CD4-positive, alpha-beta T cell (primary cell): ENCODE results near the gene RRP8. TPM values are rescaled to one million over a fixed set of nuclear protein-coding genes. Genes with fewer than 3 reads are reported as not detected.

ENCODE experiments used
- ATAC-seq: fragments of 200-7000 bp; cut with Tn5 transposase; one replicate; pipeline ENCODE4 v1.10.0; 2022; ENCODE audit warnings: mild to moderate bottlenecking; ENCODE audit not compliant: poor library complexity
- CTCF ChIA-PET: fragments of 350-600 bp; sonication (Branson Sonifier 250); formaldehyde crosslinking; loops from one replicate; lab custom pipeline; 2021; ENCODE audit warnings: antibody characterized with exemption, inconsistent platforms; lab: Charles Lee
- POLR2A ChIA-PET: fragments of 350-600 bp; sonication (Branson Sonifier 250); formaldehyde crosslinking; loops from one replicate; lab custom pipeline; 2021; ENCODE audit warnings: antibody characterized with exemption, inconsistent platforms; lab: Charles Lee
- DNase-seq, 14 experiments: peaks; one replicate each; pipeline ENCODE4 v3.0.0-alpha.2; 2013 to 2020; ENCODE audit warnings: mixed read lengths in 2 of 14
- H3K27ac ChIP-seq, 2 donors: one replicate each; pipeline versions ENCODE4 v1.5.1 to v1.7.0; 2013; ENCODE audit warnings: low read length in 2 of 2, low read depth in 1 of 2, mild to moderate bottlenecking in 1 of 2
- H3K27me3 ChIP-seq, 2 experiments: 1 replicate in 1 of 2; 2 replicates in 1 of 2; pipeline versions ENCODE4 v1.6.1 to v1.7.0; 2013; ENCODE audit warnings: low read length in 2 of 2, control low read depth in 1 of 2, mild to moderate bottlenecking in 1 of 2, moderate library complexity in 1 of 2; ENCODE audit not compliant: insufficient read depth in 2 of 2, control insufficient read depth in 1 of 2
- H3K36me3 ChIP-seq: one replicate; pipeline ENCODE4 v1.6.1; 2013; ENCODE audit warnings: low read length, control low read depth; ENCODE audit not compliant: insufficient read depth
- H3K4me1 ChIP-seq: one replicate; pipeline ENCODE4 v1.6.1; 2013; ENCODE audit warnings: low read length, control low read depth; ENCODE audit not compliant: insufficient read depth
- H3K4me3 ChIP-seq: one replicate; pipeline ENCODE4 v1.5.1; 2013; ENCODE audit warnings: mild to moderate bottlenecking, low read length, moderate library complexity
- H3K9me3 ChIP-seq, 2 experiments: 1 replicate in 1 of 2; 2 replicates in 1 of 2; pipeline versions ENCODE4 v1.6.1 to v1.7.0; 2013; ENCODE audit warnings: low read length in 2 of 2, mild to moderate bottlenecking in 2 of 2, control low read depth in 1 of 2, moderate library complexity in 1 of 2; ENCODE audit not compliant: control insufficient read depth in 1 of 2, insufficient read depth in 1 of 2
- H3K27ac Mint-ChIP-seq: one replicate; pipeline ENCODE4 v1.8.0; 2020; ENCODE audit warnings: mixed read lengths
- H3K27me3 Mint-ChIP-seq: one replicate; pipeline ENCODE4 v1.8.0; 2021; ENCODE audit warnings: mixed read lengths
- H3K36me3 Mint-ChIP-seq: one replicate; pipeline ENCODE4 v1.8.0; 2021; ENCODE audit warnings: low read depth, mixed read lengths
- H3K4me1 Mint-ChIP-seq: one replicate; pipeline ENCODE4 v1.8.0; 2021; ENCODE audit warnings: low read depth, mixed read lengths
- H3K4me3 Mint-ChIP-seq: one replicate; pipeline ENCODE4 v1.8.0; 2020; ENCODE audit warnings: mild to moderate bottlenecking, mixed read lengths
- H3K9me3 Mint-ChIP-seq: one replicate; pipeline ENCODE4 v1.8.0; 2020; ENCODE audit warnings: mixed read lengths
- CTCF ChIP-seq: fragments of 200-600 bp; IDR thresholded peaks from one replicate; pipeline ENCODE4 v1.8.0; 2022; ENCODE audit warnings: antibody characterized with exemption, mild to moderate bottlenecking
- intact Hi-C, 2 experiments: fragments of 100-400 bp; cut with DNase I in 1 of 2; cut with micrococcal nuclease in 1 of 2; formaldehyde crosslinking; loops; one replicate each; pipeline versions ENCODE4 v1.15.1 to v1.9.0; 2023 to 2025; cut with DNase I, micrococcal nuclease
- total RNA-seq, 174 experiments: library from RNA in 2 of 174; stranded (reverse) in 2 of 174; gene quantifications; one replicate each; pipeline ENCODE4 v1.2.3 and lab custom pipeline; 2021 to 2026

The RRP8 gene
- total RNA-seq, 2 experiments from 2014 or later: 25.7 to 27.3 TPM

GRCh38 chr11:6650980-6651379 is 47.6 kb upstream of the RRP8 start:
- H3K27me3 Mint-ChIP-seq: no peaks in the 10 kb centered on the region
- H3K4me1 ChIP-seq: peaks cover 52% of the 10 kb centered on the region
- no peaks in the 10 kb centered on the region for H3K4me1 Mint-ChIP-seq
- H3K9me3 ChIP-seq: no peaks in the 10 kb centered on the region
- H3K27me3 ChIP-seq: no peaks in the 10 kb centered on the region
- CTCF ChIA-PET: interaction anchor here (2.4 kb wide), 1 partner anchor 32 kb away, joined by 12 read pairs; the partner anchor contains the start of gene MRPL17
- no peak overlapping the region for H3K4me3 ChIP-seq
- H3K36me3 ChIP-seq: no peaks in the 10 kb centered on the region
- no peak overlapping the region for H3K27ac ChIP-seq
- POLR2A ChIA-PET: no interaction called here
- no peaks in the 10 kb centered on the region for H3K36me3 Mint-ChIP-seq
- intact Hi-C loops: no loop called here
- H3K9me3 Mint-ChIP-seq: no peaks in the 10 kb centered on the region
- H3K4me3 Mint-ChIP-seq: no peak overlapping the region
- TF ChIP-seq CTCF: no peak
- no peak overlapping the region for H3K27ac Mint-ChIP-seq
- peak in 1 of 14 experiments; percentile 50 for DNase-seq
- ATAC-seq: no peak

GRCh38 chr11:6650104-6650503 is 46.7 kb upstream of the RRP8 start:
- no peaks in the 10 kb centered on the region for H3K9me3 ChIP-seq
- H3K4me1 ChIP-seq: peaks cover 57% of the 10 kb centered on the region
- ATAC-seq (no peak), DNase-seq (no peak)
- no peak for TF ChIP-seq CTCF
- H3K36me3 Mint-ChIP-seq: no peaks in the 10 kb centered on the region
- intact Hi-C loops: no loop called here
- ChIA-PET CTCF (interaction anchor here (1.2 to 2.4 kb wide), 2 partner anchors 32 to 33 kb away, joined by 3 to 12 read pairs; partner anchors contain the start of gene MRPL17), POLR2A (interaction anchor here (1.0 to 5.1 kb wide), 3 partner anchors 18 to 38 kb away, joined by 5 to 40 read pairs (median 6); partner anchors contain the start of genes MRPL17 and TAF10)
- H3K4me3 Mint-ChIP-seq: no peak overlapping the region
- H3K9me3 Mint-ChIP-seq: no peaks in the 10 kb centered on the region
- no peaks in the 10 kb centered on the region for H3K36me3 ChIP-seq
- H3K27me3 ChIP-seq: no peaks in the 10 kb centered on the region
- no peak overlapping the region for H3K27ac Mint-ChIP-seq
- H3K27me3 Mint-ChIP-seq: no peaks in the 10 kb centered on the region
- H3K4me3 ChIP-seq: no peak overlapping the region
- H3K27ac ChIP-seq: peak overlapping the region in 1 of 2 donors; percentile 5
- H3K4me1 Mint-ChIP-seq: no peaks in the 10 kb centered on the region

GRCh38 chr11:6648501-6648900 is 45.1 kb upstream of the RRP8 start:
- POLR2A ChIA-PET: interaction anchor here (0.9 to 5.1 kb wide), 3 partner anchors 29 to 36 kb away, joined by 3 to 40 read pairs (median 32); partner anchors contain the start of genes MRPL17, TAF10 and TPP1
- DNase-seq: peak in 1 of 14 experiments; percentile 18
- H3K4me1 Mint-ChIP-seq: no peaks in the 10 kb centered on the region

More at GRCh38 chr11:6648501-6648900, 45.1 kb upstream of the RRP8 start:
- Mint-ChIP-seq H3K36me3 (no peaks in the 10 kb centered on the region), H3K27ac (no peak overlapping the region), H3K9me3 (no peaks in the 10 kb centered on the region), H3K27me3 (no peaks in the 10 kb centered on the region), H3K4me3 (no peak overlapping the region)
- Histone ChIP-seq H3K4me1 (peaks cover 54% of the 10 kb centered on the region), H3K36me3 (no peaks in the 10 kb centered on the region), H3K27ac (no peak overlapping the region), H3K9me3 (no peaks in the 10 kb centered on the region), H3K4me3 (no peak overlapping the region), H3K27me3 (no peaks in the 10 kb centered on the region)
- CTCF ChIA-PET: interaction anchor here (1.7 to 2.4 kb wide), 2 partner anchors 19 to 35 kb away, joined by 5 to 12 read pairs; partner anchors contain the start of gene MRPL17
- TF ChIP-seq CTCF: no peak
- no peak for ATAC-seq
- intact Hi-C loops: no loop called here
